SHP77 treated with DMSO at 0.1 percent for 48 hours (cell line): ENCODE data around the gene SNRNP70.
"Not testable (repeated sequence)": the region's sequence is repeated elsewhere in the genome, so short reads cannot be mapped to it uniquely, and the experiment has no call there.

Experiments
- DNase-seq: peaks from one replicate; lab custom pipeline; 2025; lab: John Stamatoyannopoulos, UW

Gene SNRNP70, protein sequence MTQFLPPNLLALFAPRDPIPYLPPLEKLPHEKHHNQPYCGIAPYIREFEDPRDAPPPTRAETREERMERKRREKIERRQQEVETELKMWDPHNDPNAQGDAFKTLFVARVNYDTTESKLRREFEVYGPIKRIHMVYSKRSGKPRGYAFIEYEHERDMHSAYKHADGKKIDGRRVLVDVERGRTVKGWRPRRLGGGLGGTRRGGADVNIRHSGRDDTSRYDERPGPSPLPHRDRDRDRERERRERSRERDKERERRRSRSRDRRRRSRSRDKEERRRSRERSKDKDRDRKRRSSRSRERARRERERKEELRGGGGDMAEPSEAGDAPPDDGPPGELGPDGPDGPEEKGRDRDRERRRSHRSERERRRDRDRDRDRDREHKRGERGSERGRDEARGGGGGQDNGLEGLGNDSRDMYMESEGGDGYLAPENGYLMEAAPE

DNA sequence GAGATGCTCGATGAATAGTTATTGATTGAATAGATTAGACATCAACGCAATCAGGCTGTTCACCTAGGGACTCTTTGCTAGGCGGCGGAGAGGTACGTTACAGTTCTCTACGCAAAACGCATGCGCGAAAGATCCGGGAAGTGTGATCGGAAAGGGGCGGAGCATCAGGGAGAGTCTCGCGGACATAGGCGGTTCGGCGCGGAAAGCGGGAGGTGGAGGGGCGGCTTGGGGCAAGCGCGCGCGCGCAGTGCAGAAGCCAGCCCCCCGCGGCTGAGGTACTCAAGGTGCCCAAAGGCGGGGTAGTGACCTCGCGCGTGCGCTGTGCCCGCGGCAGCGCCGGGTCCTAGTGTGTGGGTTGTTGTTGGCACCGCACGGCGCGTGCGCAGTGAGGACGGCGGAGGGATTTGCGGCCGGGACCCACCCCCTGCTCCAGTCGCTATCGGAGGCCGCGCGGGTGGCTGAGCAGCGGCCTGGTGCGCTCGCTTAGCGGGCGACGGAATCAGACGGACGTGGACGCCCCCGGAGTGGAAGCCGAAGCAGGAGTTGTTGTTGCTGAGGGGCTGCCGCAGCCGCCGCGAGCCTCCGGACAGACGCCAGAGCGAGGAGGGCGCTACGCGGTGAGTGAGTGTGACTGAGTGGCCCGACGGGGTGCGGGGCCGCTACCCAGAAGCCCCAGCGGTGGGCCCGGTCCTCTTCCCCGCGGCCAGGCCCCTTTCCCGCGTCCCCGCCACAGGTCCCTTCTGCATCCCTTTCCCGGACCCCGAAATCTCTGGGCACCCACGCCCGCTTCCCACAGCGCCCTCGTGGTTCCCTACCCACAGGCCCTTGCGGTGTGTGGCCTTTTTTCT lies at the start of gene SNRNP70:
SNRNP70 (plus strand) TSS at position 432 of the 848 bp plus-strand sequence. CDS start 964 bp downstream, outside the sequence.
- peak; percentile 98 for DNase-seq

DNA sequence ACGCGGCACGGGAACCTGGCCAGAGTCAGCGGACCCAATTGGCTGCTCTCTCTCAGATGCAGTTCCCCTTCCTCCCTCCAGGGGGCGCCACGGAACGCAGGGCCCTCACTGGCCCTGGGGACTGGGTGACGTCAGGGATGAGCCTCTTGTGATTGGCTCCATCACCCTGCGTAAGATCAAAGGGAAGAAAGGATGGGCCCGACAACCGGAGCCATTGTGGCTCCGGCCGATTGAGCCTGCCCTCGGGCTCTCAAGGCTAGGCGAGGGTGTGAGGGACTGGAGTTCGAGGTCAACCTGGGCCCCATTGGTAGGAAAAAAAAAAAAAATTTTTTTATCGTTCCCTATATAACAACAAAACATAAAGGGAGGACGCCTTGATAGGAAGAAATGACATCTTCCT lies 48.4 kb upstream of the SNRNP70 start, which contains the start of gene CGB1:
CGB1 (minus strand) TSS at position 81 of the 400 bp plus-strand sequence. CDS start 184 bp downstream, outside the sequence.
- DNase-seq: peak; percentile 73

DNA sequence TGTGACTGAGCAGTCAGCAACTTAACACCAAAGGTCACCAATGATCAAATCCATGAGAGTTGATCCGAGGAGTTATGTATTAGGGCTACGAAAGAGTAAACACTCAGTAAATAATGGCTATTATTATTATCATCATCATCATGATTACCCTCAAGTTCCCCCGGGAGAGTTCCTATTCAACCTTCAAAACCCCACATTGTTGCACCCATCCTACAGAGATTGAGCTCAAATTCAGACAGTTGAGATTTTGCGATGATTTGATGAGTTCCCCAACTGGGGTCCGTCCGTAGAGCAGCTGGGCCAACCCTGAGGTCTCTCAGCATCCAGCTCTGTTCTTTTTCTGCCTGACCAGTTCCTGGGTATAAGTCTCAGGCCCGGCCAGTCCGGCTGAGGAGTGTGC lies 47.1 kb upstream of the SNRNP70 start:
- DNase-seq: not testable (repeated sequence)

DNA sequence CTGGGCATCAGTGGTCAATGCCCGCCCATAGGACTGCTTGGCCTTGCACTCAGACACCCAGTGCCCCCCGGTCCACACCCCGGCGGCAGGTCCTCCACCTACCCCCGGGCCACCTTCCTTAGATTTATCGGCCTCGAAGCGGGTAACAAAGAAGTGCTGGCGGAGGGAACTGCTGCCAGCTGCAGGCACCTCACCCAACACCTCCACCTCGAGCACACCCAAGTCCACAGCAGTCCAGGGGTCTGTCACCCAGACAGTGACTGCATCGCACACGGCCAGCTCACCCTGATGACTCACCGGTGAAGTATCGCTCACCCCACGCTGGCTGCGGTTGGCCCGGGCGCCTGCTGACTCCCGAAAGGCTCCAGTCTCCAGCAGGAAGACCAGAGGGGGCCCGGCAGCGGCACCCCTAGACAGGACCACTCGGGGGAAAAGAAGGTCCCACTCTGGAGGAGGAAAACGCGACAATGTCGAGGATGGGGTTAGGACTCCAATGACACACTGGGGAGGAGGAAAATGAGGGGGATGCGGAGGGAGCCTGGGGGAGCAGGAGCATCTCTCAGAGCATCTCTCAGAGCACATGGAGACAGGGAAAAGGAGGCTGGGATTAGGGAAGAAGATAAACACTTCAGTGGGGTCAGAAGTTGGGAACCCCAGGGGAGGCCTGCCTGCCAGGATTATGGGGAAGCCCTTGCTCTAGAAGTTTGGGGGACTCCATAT lies 46.5 kb upstream of the SNRNP70 start:
- DNase-seq: not testable (repeated sequence)

DNA sequence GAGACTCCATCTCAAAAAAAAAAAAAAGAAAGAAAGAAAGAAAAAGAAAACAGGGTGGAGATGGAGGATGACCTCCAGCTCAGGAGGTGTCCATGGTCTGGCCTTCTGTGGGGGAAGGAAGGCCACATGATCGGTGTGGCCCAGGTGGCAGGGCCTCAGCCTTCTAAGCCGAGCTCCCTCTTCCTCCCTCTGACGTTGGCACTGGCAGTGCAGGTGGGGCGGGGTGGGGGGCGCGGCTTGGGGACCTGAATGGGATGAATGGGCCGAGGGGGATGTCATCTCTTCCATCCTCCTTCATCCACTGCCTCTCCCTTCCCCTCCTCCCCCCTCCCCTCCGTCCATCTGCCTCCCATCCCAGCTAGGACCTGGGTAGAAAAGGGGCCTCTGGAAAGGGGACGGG lies 45.5 kb upstream of the SNRNP70 start:
- not testable (repeated sequence) for DNase-seq

DNA sequence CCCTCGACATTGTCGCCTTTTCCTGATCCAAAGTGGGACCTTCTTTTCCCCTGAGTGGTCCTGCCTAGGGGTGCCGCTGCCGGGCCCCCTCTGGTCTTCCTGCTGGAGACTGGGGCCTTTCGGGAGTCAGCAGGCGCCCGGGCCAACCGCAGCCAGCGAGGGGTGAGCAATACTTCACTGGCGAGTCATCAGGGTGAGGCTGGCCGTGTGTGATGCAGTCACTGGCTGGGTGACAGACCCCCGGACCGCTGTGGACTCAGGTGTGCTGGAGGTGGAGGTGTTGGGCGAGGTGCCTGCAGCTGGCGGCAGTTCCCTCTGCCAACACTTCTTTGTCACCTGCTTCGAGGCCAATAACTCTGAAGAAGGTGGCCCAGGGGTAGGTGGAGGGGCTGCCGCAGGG lies 43.1 kb upstream of the SNRNP70 start:
- DNase-seq: no peak

DNA sequence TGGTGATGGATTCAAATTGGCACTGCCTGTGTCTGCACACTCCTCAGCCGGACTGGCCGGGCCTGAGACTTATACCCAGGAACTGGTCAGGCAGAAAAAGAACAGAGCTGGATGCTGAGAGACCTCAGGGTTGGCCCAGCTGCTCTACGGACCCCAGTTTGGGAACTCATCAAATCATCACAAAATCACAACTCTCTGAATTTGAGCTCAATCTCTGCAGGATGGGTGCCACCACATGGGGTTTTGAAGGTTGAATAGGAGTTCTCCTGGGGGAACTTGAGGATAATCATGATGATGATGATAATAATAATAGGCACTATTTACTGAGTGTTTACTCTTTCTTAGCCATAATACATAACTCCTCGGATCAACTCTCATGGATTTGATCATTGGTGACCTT lies 42.6 kb upstream of the SNRNP70 start:
- DNase-seq: not testable (repeated sequence)

DNA sequence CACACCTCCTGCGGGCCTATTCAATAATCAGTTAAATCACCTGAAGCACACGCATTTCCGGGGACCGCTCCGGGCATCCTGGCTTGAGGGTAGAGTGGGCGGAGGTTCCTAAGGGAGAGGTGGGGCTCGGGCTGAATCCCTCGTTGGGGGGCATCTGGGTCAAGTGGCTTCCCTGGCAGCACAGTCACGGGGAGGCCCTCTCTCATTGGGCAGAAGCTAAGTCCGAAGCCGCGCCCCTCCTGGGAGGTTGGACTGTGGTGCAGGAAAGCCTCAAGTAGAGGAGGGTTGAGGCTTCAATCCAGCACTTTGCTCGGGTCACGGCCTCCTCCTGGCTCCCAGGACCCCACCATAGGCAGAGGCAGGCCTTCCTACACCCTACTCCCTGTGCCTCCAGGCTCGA lies 41.7 kb upstream of the SNRNP70 start, which contains the start of gene CGB5:
CGB5 (plus strand) TSS at position 301 of the 400 bp plus-strand sequence. CDS start 362 bp downstream, outside the sequence.
- DNase-seq: not testable (repeated sequence)

DNA sequence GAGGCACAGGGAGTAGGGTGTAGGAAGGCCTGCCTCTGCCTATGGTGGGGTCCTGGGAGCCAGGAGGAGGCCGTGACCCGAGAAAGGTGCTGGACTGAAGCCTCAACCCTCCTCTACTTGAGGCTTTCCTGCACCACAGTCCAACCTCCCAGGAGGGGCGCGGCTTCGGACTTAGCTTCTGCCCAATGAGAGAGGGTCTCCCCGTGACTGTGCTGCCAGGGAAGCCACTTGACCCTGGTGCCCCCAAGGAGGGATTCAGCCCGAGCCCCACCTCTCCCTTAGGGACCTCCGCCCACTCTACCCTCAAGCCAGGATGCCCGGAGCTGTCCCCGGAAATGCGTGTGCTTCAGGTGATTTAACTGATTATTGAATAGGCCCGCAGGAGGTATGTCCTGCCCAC lies 36.2 kb upstream of the SNRNP70 start, which contains the start of gene CGB8:
CGB8 (minus strand) TSS at position 101 of the 400 bp plus-strand sequence. CDS start 372 bp downstream, outside the sequence.
- DNase-seq: not testable (repeated sequence)

DNA sequence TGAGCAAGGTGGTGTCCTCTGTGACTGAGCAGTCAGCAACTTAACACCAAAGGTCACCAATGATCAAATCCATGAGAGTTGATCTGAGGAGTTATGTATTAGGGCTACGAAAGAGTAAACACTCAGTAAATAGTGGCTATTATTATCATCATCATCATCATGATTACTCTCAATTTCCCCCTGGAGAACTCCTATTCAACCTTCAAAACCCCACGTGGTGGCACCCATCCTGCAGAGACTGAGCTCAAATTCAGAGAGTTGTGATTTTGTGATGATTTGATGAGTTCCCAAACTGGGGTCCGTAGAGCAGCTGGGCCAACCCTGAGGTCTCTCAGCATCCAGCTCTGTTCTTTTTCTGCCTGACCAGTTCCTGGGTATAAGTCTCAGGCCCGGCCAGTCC lies 35.4 kb upstream of the SNRNP70 start:
- DNase-seq: not testable (repeated sequence)

DNA sequence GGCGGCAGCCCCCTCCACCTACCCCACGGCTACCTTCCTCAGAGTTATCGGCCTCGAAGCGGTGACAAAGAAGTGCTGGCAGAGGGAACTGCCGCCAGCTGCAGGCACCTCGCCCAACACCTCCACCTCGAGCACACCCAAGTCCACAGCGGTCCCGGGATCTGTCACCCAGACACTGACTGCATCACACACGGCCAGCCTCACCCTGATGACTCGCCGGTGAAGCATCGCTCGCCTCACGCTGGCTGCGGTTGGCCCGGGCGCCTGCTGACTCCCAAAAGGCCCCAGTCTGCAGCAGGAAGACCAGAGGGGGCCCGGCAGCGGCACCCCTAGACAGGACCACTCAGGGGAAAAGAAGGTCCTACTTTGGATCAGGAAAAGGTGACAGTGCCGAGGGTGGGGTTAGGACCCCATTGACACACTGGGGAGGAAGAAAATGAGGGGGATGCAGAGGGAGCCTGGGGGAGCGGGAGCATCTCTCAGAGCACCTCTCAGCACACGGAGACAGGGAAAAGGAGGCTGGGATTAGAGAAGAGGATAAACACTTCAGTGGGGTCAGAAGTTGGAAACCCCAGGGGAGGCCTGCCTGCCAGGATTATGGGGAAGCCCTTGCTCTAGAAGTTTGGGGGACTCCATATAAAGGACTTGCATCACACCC lies 34.7 kb upstream of the SNRNP70 start:
- DNase-seq: not testable (repeated sequence)

DNA sequence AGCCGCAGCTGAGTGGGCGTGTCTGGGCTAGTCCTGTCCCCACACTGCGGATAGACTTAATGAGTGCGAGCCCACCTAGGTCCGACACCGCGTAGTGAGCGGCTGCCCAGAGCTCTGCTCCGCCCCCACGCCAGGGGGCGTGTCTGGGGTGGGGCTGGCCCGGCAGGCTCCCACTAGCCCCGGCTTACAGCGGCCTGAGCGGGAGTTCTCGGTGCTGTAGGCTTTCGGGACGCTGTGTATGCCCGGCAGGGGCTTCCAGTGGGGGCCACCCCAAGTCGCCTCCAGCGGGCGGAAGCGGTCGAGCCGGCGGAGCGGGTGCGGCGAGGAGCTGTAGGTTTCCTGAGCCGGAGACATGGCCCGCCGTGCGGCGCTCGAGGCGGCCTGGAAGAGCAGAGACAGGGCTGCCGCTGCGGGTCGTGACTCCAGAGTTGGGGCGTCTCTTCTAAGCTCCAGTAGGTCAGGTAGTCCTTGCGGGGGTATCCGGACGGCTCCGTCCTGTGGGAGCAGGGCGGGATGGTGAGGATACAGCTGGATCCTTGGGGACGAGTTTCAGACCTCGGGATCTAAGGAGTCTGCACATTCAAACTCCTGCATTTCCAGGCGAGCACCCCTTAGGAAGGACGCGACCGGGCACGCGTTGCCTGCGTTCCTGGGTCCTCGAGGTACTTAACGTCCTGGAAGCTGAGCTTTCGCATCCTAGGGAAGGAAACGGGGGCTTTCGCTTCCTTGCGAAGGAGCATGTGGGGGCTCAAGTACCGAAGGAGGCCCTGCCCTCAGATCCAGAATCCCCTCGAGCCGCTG lies 28.9 kb upstream of the SNRNP70 start:
- peak; percentile 55 for DNase-seq

DNA sequence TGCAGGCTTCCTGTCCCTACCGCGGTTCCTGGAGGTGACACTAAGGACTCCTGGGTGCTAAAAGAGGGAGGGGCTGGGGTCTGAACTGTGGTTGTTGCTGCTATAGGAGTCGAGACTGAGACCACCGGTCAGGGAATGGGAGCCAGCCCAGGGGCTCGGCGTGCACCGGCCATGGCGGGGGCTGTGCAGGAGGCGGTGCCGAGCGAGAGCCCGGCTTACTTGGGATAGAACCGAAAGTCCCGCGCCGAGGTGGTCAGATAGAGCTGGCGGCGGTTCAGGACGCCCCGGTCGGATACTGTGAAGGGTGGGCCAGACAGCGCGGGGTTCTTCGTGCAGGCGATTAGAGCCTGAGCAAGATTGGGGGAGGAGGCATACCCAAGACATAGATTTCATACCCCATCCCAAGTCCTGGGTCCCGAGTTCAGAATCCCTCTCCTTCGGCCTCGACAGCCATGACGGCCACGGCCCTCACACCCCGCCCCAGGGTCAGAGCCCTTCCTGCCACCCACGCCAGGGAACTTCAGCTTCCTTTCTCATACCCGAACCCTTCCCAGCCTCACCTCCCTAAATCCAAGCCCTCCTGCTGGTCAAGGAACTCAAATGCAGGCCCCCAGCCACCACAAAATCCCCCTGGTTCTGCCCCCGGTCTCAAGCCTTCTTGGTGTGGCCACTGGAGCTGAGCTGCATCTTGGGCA lies 28.2 kb upstream of the SNRNP70 start:
- DNase-seq: not testable (repeated sequence)

DNA sequence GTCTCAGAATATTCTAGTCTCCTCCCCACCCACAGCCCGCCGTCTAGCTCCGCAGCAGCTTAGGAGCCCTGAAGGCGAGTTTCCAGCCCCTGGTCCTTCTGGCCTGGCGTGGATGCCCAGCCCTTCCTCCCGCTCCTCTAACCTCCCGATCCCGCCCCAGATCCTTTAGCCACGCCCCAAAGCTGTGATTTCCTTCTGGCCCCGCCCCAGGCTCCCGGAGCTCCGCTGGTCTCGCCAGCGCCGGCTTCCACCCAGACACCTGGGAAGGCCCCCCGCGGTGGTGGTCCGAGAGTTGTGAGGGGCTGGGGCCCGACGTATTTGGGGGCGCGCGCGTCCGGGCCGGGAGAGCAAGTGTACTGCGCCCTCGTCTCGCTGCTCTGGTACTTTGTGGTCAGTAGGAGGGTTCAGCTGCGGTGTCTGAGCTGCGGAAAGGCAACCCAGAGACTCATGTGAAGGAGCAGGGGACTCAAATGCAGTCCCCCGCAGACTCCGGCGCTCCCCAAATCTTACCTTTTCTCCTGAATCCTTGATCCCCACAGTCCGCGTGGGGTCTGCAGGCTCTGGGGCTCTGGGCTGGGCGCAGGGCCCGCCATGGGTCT lies 27.5 kb upstream of the SNRNP70 start, which contains the start of gene CGB7:
CGB7 (minus strand) TSS at position 114 of the 599 bp plus-strand sequence. CDS start 2,374 bp downstream, outside the sequence.
- DNase-seq: no peak

DNA sequence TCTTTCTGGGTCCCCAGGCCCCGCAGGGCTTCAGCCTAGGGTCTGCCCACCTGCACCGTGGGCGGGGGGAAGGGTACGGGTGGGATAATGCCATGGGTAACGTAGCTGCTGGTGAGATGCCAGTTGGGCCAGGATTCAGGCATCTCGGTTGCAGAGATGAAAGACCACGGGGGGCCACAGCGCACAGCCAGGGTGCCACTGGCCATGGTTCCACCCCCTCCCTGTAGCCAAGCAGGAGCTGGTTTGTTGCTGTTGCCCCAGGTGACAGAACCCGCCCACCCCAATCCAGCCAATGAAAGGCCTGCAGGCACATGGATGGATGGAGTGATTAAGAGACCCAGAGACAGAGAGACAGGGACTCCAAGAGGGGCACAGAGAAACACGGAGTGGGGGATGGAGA lies 26.7 kb upstream of the SNRNP70 start:
- DNase-seq: no peak

DNA sequence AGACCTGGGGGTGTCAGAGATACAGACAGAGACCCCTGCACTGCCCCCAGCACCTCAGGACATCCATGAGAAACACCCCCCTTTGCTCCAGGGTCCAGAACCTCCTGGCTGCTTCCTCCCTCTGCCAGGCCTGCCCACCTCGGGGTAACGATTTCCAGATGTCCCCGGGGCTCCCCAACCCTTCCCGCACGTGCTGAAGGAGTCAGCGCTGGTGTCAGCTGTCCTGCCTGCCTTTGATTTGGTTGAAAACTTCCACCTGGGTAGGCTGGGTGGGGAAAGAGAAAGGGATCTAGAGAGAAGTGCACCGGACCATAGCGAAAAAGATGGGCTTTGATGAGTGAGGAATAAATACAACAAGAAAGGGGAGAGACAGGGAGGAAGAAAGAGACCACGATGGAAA lies 26.2 kb upstream of the SNRNP70 start:
- no peak for DNase-seq

DNA sequence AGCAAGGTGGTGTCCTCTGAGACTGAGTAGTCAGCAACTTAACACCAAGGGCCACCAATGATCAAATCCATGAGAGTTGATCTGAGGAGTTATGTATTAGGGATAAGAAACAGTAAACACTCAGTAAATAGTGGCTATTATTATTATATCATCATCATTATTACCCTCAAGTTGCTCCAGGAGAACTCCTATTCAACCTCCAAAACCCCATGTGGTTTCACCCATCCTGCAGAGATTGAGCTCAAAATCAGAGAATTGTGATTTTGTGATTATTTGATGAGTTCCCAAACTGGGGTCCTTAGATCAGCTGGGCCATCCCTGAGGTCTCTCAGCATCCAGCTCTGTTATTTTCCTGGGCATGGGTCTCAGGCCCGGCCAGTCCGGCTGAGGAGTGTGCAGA lies 24.3 kb upstream of the SNRNP70 start:
- no peak for DNase-seq

DNA sequence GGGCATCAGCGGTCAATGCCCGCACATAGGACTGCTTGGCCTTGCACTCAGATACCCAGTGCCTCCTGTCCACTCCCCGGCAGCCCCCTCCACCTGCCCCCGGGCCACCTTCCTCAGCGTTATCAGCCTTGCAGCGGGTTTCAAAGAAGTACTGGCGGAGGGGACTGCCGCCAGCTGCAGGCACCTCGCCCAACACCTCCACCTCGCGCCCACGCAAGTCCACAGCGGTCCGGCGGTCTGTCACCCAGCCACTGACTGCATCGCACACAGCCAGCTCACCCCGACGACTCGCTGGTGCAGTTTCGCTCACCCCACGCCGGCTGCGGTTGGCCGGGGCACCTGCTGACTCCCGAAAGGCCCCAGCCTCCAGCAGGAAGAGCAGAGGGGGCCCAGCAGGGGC lies 23.8 kb upstream of the SNRNP70 start:
- no peak for DNase-seq

DNA sequence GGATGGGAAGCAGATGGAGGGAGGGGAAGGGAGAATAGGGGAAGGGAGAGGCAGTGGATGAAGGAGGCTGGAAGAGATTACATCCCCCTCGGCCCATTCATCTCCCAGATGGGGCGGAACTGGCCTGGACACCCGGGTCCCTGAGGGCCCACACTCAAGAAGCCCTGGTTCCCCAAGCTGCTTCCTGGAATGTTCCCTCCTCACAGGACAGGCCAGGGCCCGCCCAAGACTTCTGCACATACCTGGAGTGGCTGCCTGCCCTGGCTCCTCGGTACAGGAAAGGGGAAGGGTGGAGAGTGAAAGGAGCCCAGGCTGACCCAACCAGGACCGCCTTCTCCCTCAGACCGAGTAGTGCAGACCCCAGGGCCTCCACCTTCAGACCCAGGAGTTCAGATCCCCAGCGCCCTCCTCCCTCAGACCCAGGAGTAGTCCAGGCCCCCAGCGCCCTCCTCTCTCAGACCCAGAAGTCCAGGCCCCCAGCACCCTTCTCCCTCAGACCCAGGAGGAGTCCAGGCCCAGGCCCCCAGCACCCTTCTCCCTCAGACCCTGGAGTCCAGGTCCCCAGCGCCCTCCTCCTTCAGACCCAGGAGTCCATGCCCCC lies 21.1 kb upstream of the SNRNP70 start:
- no peak for DNase-seq
